ENCODE measurements around the gene CCDC61.

CCDC61 gene

GRCh38 chr19:45958769-45959516 is 36.3 kb upstream of the CCDC61 start:
- Histone ChIP-seq H3K4me3 (IDR thresholded peaks at IDR 0.05; ENCODE audit: insufficient read depth, low read depth, low read length) (no peak overlapping the region), H3K4me1 (ENCODE audit: low read depth, poor library complexity, severe bottlenecking) (no peaks in the 10 kb centered on the region), H3K27me3 (ENCODE audit: insufficient read depth, low read depth) (peaks cover 83% of the 10 kb centered on the region), H3K36me3 (ENCODE audit: insufficient read depth) (no peaks in the 10 kb centered on the region), H3K4me2 (no peak overlapping the region), H3K9ac (no peak overlapping the region), H3K27ac (no peak overlapping the region), H4K20me1 (ENCODE audit: insufficient read depth) (no peaks in the 10 kb centered on the region), H2AFZ (ENCODE audit: low read depth) (no peak overlapping the region), H3K79me2 (ENCODE audit: insufficient read depth, low read depth) (no peaks in the 10 kb centered on the region)
- no peak for TF ChIP-seq CTCF (conservative IDR thresholded peaks at IDR 0.05; ENCODE audit: low read depth, low read length)

GRCh38 chr19:45959517-45960025 is 35.7 kb upstream of the CCDC61 start:
- Histone ChIP-seq H3K4me2 (no peak overlapping the region), H3K4me1 (ENCODE audit: low read depth, poor library complexity, severe bottlenecking) (no peaks in the 10 kb centered on the region), H3K4me3 (IDR thresholded peaks at IDR 0.05; ENCODE audit: insufficient read depth, low read depth, low read length) (no peak overlapping the region), H4K20me1 (ENCODE audit: insufficient read depth) (no peaks in the 10 kb centered on the region), H3K9ac (no peak overlapping the region), H3K27ac (no peak overlapping the region), H3K36me3 (ENCODE audit: insufficient read depth) (no peaks in the 10 kb centered on the region), H3K27me3 (ENCODE audit: insufficient read depth, low read depth) (peaks cover 85% of the 10 kb centered on the region), H2AFZ (ENCODE audit: low read depth) (no peak overlapping the region), H3K79me2 (ENCODE audit: insufficient read depth, low read depth) (no peaks in the 10 kb centered on the region)
- TF ChIP-seq CTCF (conservative IDR thresholded peaks at IDR 0.05; ENCODE audit: low read depth, low read length), result no peak

DNA sequence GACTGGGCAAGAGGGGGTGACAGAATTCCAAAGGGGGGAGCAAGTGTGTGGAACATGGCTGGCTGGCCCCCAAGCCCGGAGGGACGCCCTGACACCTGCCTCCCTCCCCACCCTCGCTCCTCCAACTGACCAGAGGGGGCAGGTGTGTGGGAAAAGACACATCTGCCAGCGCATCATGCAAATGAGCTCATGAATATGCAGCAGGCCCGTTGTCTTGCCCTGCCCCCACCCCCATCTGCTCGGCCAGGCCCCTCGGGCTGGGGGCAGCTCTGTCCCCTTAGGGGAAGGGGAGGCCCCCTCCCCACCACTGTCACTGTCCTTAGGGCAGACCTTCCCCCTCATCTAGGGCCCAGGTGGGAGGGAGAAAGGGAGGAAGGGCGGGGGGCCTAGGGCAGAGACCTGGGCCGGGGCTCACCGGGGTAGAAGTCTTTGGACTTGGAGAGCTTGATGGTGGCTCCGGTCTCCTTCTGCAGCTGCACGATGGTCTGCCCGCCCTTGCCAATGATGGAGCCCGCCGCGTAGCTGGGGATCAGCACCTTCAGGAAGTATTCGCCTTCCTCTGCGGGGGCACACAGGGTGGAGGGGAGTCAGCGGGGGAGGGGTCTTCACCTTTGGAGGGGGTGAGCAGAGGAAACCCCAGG is 34.6 kb upstream of the CCDC61 start:
- no peak overlapping the region for H3K27ac ChIP-seq
- no peak for TF ChIP-seq CTCF (conservative IDR thresholded peaks at IDR 0.05; ENCODE audit: low read depth, low read length)
- peaks cover 85% of the 10 kb centered on the region for H3K27me3 ChIP-seq (ENCODE audit: insufficient read depth, low read depth)
- H3K36me3 ChIP-seq (ENCODE audit: insufficient read depth), result no peaks in the 10 kb centered on the region
- H3K9ac ChIP-seq, result no peak overlapping the region
- no peaks in the 10 kb centered on the region for H3K4me1 ChIP-seq (ENCODE audit: low read depth, poor library complexity, severe bottlenecking)
- no peaks in the 10 kb centered on the region for H4K20me1 ChIP-seq (ENCODE audit: insufficient read depth)
- no peak overlapping the region for H2AFZ ChIP-seq (ENCODE audit: low read depth)
- H3K4me3 ChIP-seq (IDR thresholded peaks at IDR 0.05; ENCODE audit: insufficient read depth, low read depth, low read length), result no peak overlapping the region
- H3K79me2 ChIP-seq (ENCODE audit: insufficient read depth, low read depth), result no peaks in the 10 kb centered on the region
- no peak overlapping the region for H3K4me2 ChIP-seq

DNA sequence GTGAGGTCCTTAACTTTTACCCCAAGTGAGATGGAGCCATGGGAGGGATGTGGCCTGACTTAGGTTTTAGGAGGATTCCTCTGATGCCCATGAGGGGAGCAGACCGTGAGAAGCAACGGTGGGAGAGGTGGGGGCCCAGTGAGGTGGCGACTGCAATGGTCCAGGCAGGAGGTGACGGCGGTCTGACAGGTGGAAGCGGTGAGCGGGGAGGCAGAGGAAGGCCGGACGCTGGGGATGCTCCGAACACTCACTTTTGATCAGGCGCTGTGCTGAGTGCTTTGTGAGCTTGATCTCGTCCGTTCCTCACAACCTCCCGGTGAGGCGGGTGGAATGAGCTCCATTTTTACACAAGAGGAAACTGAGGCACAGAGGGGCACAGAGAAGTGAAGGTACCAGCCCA is 33.2 kb upstream of the CCDC61 start:
- H3K79me2 ChIP-seq (ENCODE audit: insufficient read depth, low read depth), result no peaks in the 10 kb centered on the region
- H3K27ac ChIP-seq, result no peak overlapping the region
- no peaks in the 10 kb centered on the region for H4K20me1 ChIP-seq (ENCODE audit: insufficient read depth)
- H3K4me3 ChIP-seq (IDR thresholded peaks at IDR 0.05; ENCODE audit: insufficient read depth, low read depth, low read length), result no peak overlapping the region
- no peaks in the 10 kb centered on the region for H3K36me3 ChIP-seq (ENCODE audit: insufficient read depth)
- peaks cover 90% of the 10 kb centered on the region for H3K27me3 ChIP-seq (ENCODE audit: insufficient read depth, low read depth)
- no peak overlapping the region for H2AFZ ChIP-seq (ENCODE audit: low read depth)
- TF ChIP-seq CTCF (conservative IDR thresholded peaks at IDR 0.05; ENCODE audit: low read depth, low read length), result no peak
- no peak overlapping the region for H3K9ac ChIP-seq
- no peak overlapping the region for H3K4me2 ChIP-seq
- no peaks in the 10 kb centered on the region for H3K4me1 ChIP-seq (ENCODE audit: low read depth, poor library complexity, severe bottlenecking)
